DLD1 (cell line): ENCODE measurements around the gene SDF2.

ENCODE experiments used
- in situ Hi-C: cut with HindIII; loops from 2 replicates; pipeline ENCODE4 v1.10.0; 2017; ENCODE audit warnings: low sequenced_read_pairs

SDF2 gene

GRCh38 chr17:28661635-28662526, at the start of gene SDF2, which contains the start of gene SUPT6H:
Gene SDF2, minus strand, starts transcription at chr17:28661906. Its CDS starts 30 bp downstream, at chr17:28661876.
Gene SUPT6H, plus strand, starts transcription at chr17:28662205. Its CDS starts 11,197 bp downstream, at chr17:28673402.
- in situ Hi-C loops, result no loop called here

GRCh38 chr17:28710861-28711722, 49.4 kb upstream of the SDF2 start:
- in situ Hi-C loops, result no loop called here

GRCh38 chr17:28707339-28707720, 45.6 kb upstream of the SDF2 start:
- in situ Hi-C loops, result no loop called here

GRCh38 chr17:28706471-28707338, 45.0 kb upstream of the SDF2 start:
- in situ Hi-C loops, result no loop called here

- in situ Hi-C loops, result no loop called here
Observed at GRCh38 chr17:28705728-28706334, 44.1 kb upstream of the SDF2 start.

GRCh38 chr17:28705074-28705659, 43.5 kb upstream of the SDF2 start:
- in situ Hi-C loops, result no loop called here

- in situ Hi-C loops, result no loop called here
Observed at GRCh38 chr17:28704219-28704858, 42.6 kb upstream of the SDF2 start.

GRCh38 chr17:28703552-28704218, 42.0 kb upstream of the SDF2 start:
- in situ Hi-C loops, result no loop called here

GRCh38 chr17:28702752-28703150, 41.0 kb upstream of the SDF2 start:
- in situ Hi-C loops, result no loop called here

- in situ Hi-C loops, result no loop called here
Observed at GRCh38 chr17:28702026-28702751, 40.5 kb upstream of the SDF2 start.

- in situ Hi-C loops, result no loop called here
Observed at GRCh38 chr17:28700830-28701492, 39.3 kb upstream of the SDF2 start.

- in situ Hi-C loops, result no loop called here
Observed at GRCh38 chr17:28700278-28700677, 38.6 kb upstream of the SDF2 start.

GRCh38 chr17:28698253-28698941, 36.7 kb upstream of the SDF2 start:
- in situ Hi-C loops, result no loop called here

GRCh38 chr17:28693869-28694268, 32.2 kb upstream of the SDF2 start:
- in situ Hi-C loops, result no loop called here

- in situ Hi-C loops, result no loop called here
Observed at GRCh38 chr17:28689011-28689410, 27.3 kb upstream of the SDF2 start.

GRCh38 chr17:28688481-28688880, 26.8 kb upstream of the SDF2 start:
- in situ Hi-C loops, result no loop called here

- in situ Hi-C loops, result no loop called here
Observed at GRCh38 chr17:28686296-28686695, 24.6 kb upstream of the SDF2 start.
